Activated naive CD4-positive, alpha-beta T cell treated with anti-CD3 and anti-CD28 coated beads, Interleukin-2, amount 50 U/mL, for 24 hours (primary cell): ENCODE measurements around the gene SHF.

Experiments used
- H3K27ac Mint-ChIP-seq: one replicate; pipeline ENCODE4 v1.8.0; 2021; ENCODE audit warnings: mild to moderate bottlenecking, mixed read lengths
- H3K27me3 Mint-ChIP-seq: one replicate; pipeline ENCODE4 v1.8.0; 2021; ENCODE audit warnings: mixed read lengths
- H3K36me3 Mint-ChIP-seq: one replicate; pipeline ENCODE4 v1.8.0; 2021; ENCODE audit warnings: mixed read lengths
- H3K4me1 Mint-ChIP-seq: one replicate; pipeline ENCODE4 v1.8.0; 2021; ENCODE audit warnings: mixed read lengths
- H3K4me3 Mint-ChIP-seq: one replicate; pipeline ENCODE4 v1.8.0; 2021; ENCODE audit warnings: mild to moderate bottlenecking, mixed read lengths
- H3K9me3 Mint-ChIP-seq: one replicate; pipeline ENCODE4 v1.8.0; 2021; ENCODE audit warnings: mixed read lengths

Gene SHF

GRCh38 chr15:45166834-45167630, 20.7 kb downstream of the SHF start:
- H3K27ac Mint-ChIP-seq, result peak overlapping the region; percentile 84
- H3K4me1 Mint-ChIP-seq, result peaks cover 18% of the 10 kb centered on the region
- no peaks in the 10 kb centered on the region for H3K9me3 Mint-ChIP-seq
- peak overlapping the region; percentile 64 for H3K4me3 Mint-ChIP-seq
- no peaks in the 10 kb centered on the region for H3K36me3 Mint-ChIP-seq
- no peaks in the 10 kb centered on the region for H3K27me3 Mint-ChIP-seq

GRCh38 chr15:45165536-45165935, 22.2 kb downstream of the SHF start:
- Mint-ChIP-seq H3K27me3 (no peaks in the 10 kb centered on the region), H3K4me1 (peaks cover 18% of the 10 kb centered on the region), H3K9me3 (no peaks in the 10 kb centered on the region), H3K36me3 (no peaks in the 10 kb centered on the region), H3K27ac (peak overlapping the region; percentile 65), H3K4me3 (peak overlapping the region; percentile 52)

- H3K27me3 Mint-ChIP-seq, result no peaks in the 10 kb centered on the region
- no peaks in the 10 kb centered on the region for H3K9me3 Mint-ChIP-seq
- H3K27ac Mint-ChIP-seq, result no peak overlapping the region
- H3K4me1 Mint-ChIP-seq, result peaks cover 18% of the 10 kb centered on the region
- peak overlapping the region; percentile 52 for H3K4me3 Mint-ChIP-seq
- H3K36me3 Mint-ChIP-seq, result no peaks in the 10 kb centered on the region
Observed at GRCh38 chr15:45164914-45165313, 22.9 kb downstream of the SHF start.

DNA sequence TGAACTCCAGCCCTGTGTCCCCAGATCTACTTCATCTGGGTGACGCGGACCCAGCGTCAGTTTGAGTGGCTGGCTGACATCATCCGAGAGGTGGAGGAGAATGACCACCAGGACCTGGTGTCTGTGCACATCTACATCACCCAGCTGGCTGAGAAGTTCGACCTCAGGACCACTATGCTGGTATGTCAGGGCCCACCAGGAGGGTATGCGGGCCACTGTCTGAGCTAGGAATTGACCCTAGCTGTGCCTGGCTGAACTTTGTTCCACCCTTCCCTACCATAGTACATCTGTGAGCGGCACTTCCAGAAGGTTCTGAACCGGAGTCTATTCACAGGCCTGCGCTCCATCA, 24.3 kb downstream of the SHF start:
- peaks cover 21% of the 10 kb centered on the region for H3K4me1 Mint-ChIP-seq
- no peaks in the 10 kb centered on the region for H3K27me3 Mint-ChIP-seq
- peaks cover 1% of the 10 kb centered on the region for H3K36me3 Mint-ChIP-seq
- H3K4me3 Mint-ChIP-seq, result no peak overlapping the region
- no peaks in the 10 kb centered on the region for H3K9me3 Mint-ChIP-seq
- H3K27ac Mint-ChIP-seq, result no peak overlapping the region

GRCh38 chr15:45162771-45163507, 24.8 kb downstream of the SHF start:
- H3K36me3 Mint-ChIP-seq, result peaks cover 1% of the 10 kb centered on the region
- H3K9me3 Mint-ChIP-seq, result no peaks in the 10 kb centered on the region
- no peak overlapping the region for H3K4me3 Mint-ChIP-seq
- H3K4me1 Mint-ChIP-seq, result peaks cover 21% of the 10 kb centered on the region
- no peak overlapping the region for H3K27ac Mint-ChIP-seq
- no peaks in the 10 kb centered on the region for H3K27me3 Mint-ChIP-seq

GRCh38 chr15:45161666-45162065, 26.1 kb downstream of the SHF start:
- Mint-ChIP-seq H3K36me3 (peaks cover 1% of the 10 kb centered on the region), H3K4me1 (peaks cover 21% of the 10 kb centered on the region), H3K4me3 (no peak overlapping the region), H3K27ac (no peak overlapping the region), H3K9me3 (no peaks in the 10 kb centered on the region), H3K27me3 (no peaks in the 10 kb centered on the region)

GRCh38 chr15:45157974-45158373, 29.8 kb downstream of the SHF start:
- Mint-ChIP-seq H3K4me3 (no peak overlapping the region), H3K27me3 (no peaks in the 10 kb centered on the region), H3K9me3 (no peaks in the 10 kb centered on the region), H3K4me1 (peaks cover 4% of the 10 kb centered on the region), H3K36me3 (peaks cover 1% of the 10 kb centered on the region), H3K27ac (no peak overlapping the region)

- H3K4me3 Mint-ChIP-seq, result no peak overlapping the region
- no peaks in the 10 kb centered on the region for H3K9me3 Mint-ChIP-seq
- H3K27ac Mint-ChIP-seq, result no peak overlapping the region
- peaks cover 1% of the 10 kb centered on the region for H3K36me3 Mint-ChIP-seq
- peaks cover 3% of the 10 kb centered on the region for H3K4me1 Mint-ChIP-seq
- no peaks in the 10 kb centered on the region for H3K27me3 Mint-ChIP-seq
Observed at GRCh38 chr15:45156744-45157455, 30.9 kb downstream of the SHF start.

- Mint-ChIP-seq H3K4me1 (peaks cover 3% of the 10 kb centered on the region), H3K27ac (no peak overlapping the region), H3K36me3 (peaks cover 1% of the 10 kb centered on the region), H3K27me3 (no peaks in the 10 kb centered on the region), H3K9me3 (no peaks in the 10 kb centered on the region), H3K4me3 (no peak overlapping the region)
Observed at GRCh38 chr15:45155739-45156138, 32.0 kb downstream of the SHF start.

GRCh38 chr15:45151998-45152828, 35.6 kb downstream of the SHF start:
- Mint-ChIP-seq H3K4me3 (no peak overlapping the region), H3K36me3 (no peaks in the 10 kb centered on the region), H3K27me3 (no peaks in the 10 kb centered on the region), H3K9me3 (no peaks in the 10 kb centered on the region), H3K27ac (no peak overlapping the region), H3K4me1 (no peaks in the 10 kb centered on the region)

DNA sequence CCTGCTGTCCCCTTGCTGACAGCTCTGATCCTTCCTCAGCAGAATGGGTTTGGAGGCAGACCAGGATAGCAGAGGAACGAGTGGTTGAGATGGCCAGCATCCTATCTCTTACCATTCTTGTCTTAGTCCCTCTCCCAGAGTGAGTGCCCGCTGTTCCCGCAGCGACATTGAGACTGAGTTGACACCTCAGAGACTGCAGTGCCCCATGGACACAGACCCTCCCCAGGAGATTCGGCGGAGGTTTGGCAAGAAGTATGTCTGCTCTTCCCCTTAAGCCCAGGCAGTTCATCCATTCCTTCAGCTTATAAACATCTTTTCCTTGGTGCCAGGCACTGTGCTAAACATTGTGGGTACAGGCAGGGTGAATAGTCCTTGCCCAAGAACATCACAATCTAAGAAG, 36.8 kb downstream of the SHF start:
- H3K36me3 Mint-ChIP-seq, result no peaks in the 10 kb centered on the region
- H3K9me3 Mint-ChIP-seq, result no peaks in the 10 kb centered on the region
- no peaks in the 10 kb centered on the region for H3K4me1 Mint-ChIP-seq
- no peak overlapping the region for H3K27ac Mint-ChIP-seq
- no peak overlapping the region for H3K4me3 Mint-ChIP-seq
- no peaks in the 10 kb centered on the region for H3K27me3 Mint-ChIP-seq

DNA sequence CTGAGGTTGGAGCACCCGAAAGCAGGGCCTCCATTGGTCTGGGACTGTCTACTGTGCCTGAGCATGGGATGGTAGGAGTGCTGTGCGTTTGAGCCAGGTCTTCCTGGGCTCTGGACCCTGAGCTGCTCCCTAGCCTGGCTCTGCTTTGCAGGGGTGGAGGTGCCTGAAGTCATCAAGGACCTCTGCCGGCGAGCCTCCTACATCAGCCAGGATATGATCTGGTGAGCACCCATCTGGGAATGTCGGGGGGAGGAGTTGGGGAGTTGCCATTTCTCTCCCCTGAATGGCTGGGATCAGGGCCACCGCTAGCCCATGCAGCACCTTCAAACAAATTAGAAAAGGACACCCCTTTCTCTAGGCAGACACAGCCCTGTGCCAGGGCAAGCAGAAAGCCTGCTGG, 37.3 kb downstream of the SHF start:
- Mint-ChIP-seq H3K27ac (no peak overlapping the region), H3K27me3 (no peaks in the 10 kb centered on the region), H3K36me3 (no peaks in the 10 kb centered on the region), H3K4me1 (no peaks in the 10 kb centered on the region), H3K9me3 (no peaks in the 10 kb centered on the region), H3K4me3 (no peak overlapping the region)

DNA sequence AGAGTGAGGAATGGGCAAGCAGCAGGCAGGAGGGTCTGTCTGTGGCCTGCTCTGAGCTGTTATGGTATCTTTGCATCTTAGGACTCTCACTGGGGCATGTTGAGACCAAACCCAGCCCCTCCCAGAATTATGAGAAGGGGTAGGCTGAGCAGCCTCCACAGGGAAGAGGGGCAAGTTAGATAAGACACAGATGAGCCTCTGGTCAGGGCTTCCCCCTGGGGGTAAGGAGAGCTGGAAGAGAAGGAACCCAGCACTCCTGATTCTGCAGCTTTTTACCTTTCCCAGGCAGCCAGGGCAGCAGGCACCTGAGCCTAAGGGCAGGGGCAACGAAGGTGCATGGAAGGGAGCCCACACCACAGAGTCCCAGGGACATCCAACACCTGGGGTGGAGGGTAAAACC, 38.7 kb downstream of the SHF start:
- Mint-ChIP-seq H3K27ac (no peak overlapping the region), H3K9me3 (no peaks in the 10 kb centered on the region), H3K4me1 (no peaks in the 10 kb centered on the region), H3K27me3 (no peaks in the 10 kb centered on the region), H3K4me3 (no peak overlapping the region), H3K36me3 (no peaks in the 10 kb centered on the region)

DNA sequence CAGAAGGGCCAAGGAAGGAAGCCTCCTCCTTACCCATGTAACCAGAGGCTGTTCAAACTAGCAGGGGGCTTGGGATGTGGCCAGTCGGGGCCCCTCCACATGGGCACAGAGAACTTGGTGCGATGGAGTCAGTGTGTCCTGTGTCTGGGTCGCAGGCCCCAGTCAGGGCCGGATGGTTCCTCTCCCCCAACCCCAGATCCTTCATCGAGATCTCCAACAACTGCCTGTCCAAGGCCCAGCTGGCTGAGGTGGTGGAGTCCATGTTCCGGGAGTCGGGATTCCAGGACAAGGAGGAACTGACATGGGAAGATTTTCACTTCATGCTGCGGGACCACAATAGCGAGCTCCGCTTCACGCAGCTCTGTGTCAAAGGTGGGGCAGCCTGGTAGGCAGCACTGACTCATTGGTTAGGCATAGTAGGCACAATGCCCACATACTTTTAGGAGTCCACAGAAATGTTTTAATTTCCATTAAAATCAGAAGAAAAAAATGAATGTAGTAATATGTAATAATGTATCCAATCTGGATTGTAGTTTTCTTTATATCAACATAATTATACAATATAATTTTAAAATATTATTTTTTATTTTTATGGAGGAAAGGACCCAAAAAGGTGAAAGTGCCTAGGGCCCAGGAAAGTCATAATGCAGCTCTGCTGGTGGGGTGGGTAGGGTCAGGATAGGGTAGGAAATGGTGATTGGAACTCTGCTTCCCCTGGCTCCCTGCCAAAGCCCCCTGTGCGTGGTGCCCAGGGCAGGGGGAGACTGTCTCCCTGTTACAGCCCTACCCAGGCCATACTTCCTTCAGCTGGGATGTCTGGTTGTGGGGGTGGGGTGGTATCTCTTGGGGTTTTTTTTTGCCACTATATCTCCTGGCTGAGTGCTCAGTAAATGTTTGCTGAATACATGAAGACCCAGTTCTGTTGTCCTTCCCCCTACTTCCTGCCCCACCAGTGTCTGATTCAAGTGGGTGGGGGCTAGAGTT, 39.4 kb downstream of the SHF start:
- no peak overlapping the region for H3K4me3 Mint-ChIP-seq
- no peaks in the 10 kb centered on the region for H3K9me3 Mint-ChIP-seq
- no peaks in the 10 kb centered on the region for H3K36me3 Mint-ChIP-seq
- no peak overlapping the region for H3K27ac Mint-ChIP-seq
- no peaks in the 10 kb centered on the region for H3K27me3 Mint-ChIP-seq
- no peaks in the 10 kb centered on the region for H3K4me1 Mint-ChIP-seq
